Right lobe of liver (tissue), 6 donors: ENCODE results near the gene ZNF791. TPM values are rescaled to one million over a fixed set of nuclear protein-coding genes. Genes with fewer than 3 reads are reported as not detected.
A peak's percentile ranks its signal among the peaks of the same experiment; 100 is the strongest.

Experiments
- ATAC-seq, 4 donors: fragments of 200-7000 bp; cut with Tn5 transposase; one replicate each; pipeline ENCODE4 v1.9.1; 2020; ENCODE audit warnings: mild to moderate bottlenecking in 4 of 4, moderate library complexity in 4 of 4
- DNase-seq, 3 donors: peaks; one replicate each; pipeline ENCODE4 v3.0.0-alpha.2; 2020
- H3K27ac ChIP-seq, 3 donors: fragments of 200-600 bp; one replicate each; pipeline ENCODE4 v1.8.0; 2022
- H3K27me3 ChIP-seq, 2 donors: fragments of 200-600 bp; one replicate each; pipeline ENCODE4 v1.8.0; 2022
- H3K36me3 ChIP-seq, 4 donors: fragments of 200-600 bp; sonication (generic) in 1 of 4; one replicate each; pipeline versions ENCODE4 v1.5.1 to v1.8.0; 2017 to 2022; ENCODE audit warnings: control low read depth in 1 of 4
- H3K4me1 ChIP-seq, 4 donors: fragments of 200-600 bp; sonication (generic) in 1 of 4; one replicate each; pipeline versions ENCODE4 v1.5.1 to v1.8.0; 2017 to 2022; ENCODE audit warnings: control low read depth in 1 of 4
- H3K4me3 ChIP-seq, 3 donors: fragments of 200-600 bp; one replicate each; pipeline ENCODE4 v1.8.0; 2022
- H3K9me3 ChIP-seq, 4 donors: fragments of 200-600 bp; sonication (generic) in 1 of 4; one replicate each; pipeline versions ENCODE4 v1.5.1 to v1.8.0; 2017 to 2022; ENCODE audit warnings: control low read depth in 1 of 4
- CTCF ChIP-seq, 4 donors: fragments of 200-600 bp in 3 of 4; fragments of 450-650 bp in 1 of 4; IDR thresholded peaks; one replicate each; pipeline versions ENCODE4 v1.5.1 to v1.8.0; 2016 to 2022; ENCODE audit warnings: antibody characterized with exemption in 4 of 4, mild to moderate bottlenecking in 2 of 4
- POLR2A ChIP-seq: fragments of 450-650 bp; IDR thresholded peaks from one replicate; pipeline ENCODE4 v1.6.1; 2017; ENCODE audit warnings: antibody characterized with exemption, mild to moderate bottlenecking
- WGBS: methylation state at CpG from one replicate; pipeline ENCODE4 v1.1.6; 2018; ENCODE audit warnings: low coverage, low lambda C conversion rate; ENCODE audit not compliant: insufficient coverage; ENCODE audit errors: missing lambda C conversion rate; 5-methylcytosine and 5-hydroxymethylcytosine counted together
- intact Hi-C, 2 donors: fragments of 100-400 bp; cut with DNase I; formaldehyde crosslinking; loops; one replicate each; pipeline versions ENCODE4 v1.11.2 to v1.14.1; 2022
- total RNA-seq, 6 experiments: library from RNA; depleted of rRNA in 2 of 6; stranded (reverse); fragments of >200 nt in 2 of 6; fragmentation: NEBNext Ultra II Directional in 3 of 6; extraction: Animal tissue kit (Norgen Biotek cat#: 25700) in 3 of 6; gene quantifications; one replicate each; pipeline versions ENCODE4 v1.1.0 to v1.2.4, GENCODE V29; 2016 to 2023
- donor health status: DM: no; HTN: yes; CAD: no.
- donor health status: DM: no; HTN: no; CAD: no.
- donor health status: DM: no; HTN: no; CAD: no.
- donor health status: DM: no; HTN: yes; CAD: no.
- donor health status: DM: no; HTN: yes; CAD: no.

Gene ZNF791
- total RNA-seq, 6 experiments from 2014 or later: 5.5 to 10.7 (median 7.8) TPM

DNA sequence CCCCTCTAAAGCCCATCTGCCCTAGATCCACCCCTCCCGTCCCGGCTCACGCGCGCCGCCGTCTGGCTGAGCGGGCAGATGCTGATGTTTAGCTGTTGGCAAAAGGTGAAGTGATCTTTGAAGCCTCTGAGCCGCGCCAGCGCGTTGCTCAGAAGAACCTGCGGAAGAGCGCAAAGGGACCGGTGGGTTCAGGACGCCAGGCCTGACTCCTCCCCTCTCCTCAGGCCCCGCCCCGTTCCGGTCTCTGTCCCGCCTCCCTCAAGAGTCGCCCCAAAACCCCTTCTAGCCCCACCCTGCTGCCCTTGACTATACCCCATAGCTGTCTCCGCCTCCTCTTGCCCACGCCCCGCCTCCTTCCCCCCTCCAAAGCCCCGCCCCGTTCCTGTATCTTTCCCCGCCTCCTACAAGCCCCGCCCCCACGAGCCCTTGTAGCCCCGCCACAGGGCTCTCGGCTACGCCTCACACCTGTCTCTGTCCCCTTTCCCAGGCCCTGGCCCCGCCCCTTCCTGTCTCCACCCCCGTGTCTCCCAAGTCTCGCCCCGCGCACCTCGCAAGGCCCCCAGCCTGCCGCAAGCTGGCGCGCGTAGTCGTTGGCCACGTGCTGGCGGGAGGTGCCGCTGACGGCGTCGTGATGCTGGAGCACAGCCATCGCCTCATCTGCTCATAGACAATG, 46.3 kb downstream of the ZNF791 start:
- 77% methylated on average over 50 of the region's 50 CpGs for WGBS
- Histone ChIP-seq H3K4me1 (no peaks in the 10 kb centered on the region), H3K36me3 (peaks cover 0 to 35% (median 7%) of the 10 kb centered on the region in 4 donors), H3K27ac (no peak overlapping the region), H3K9me3 (no peaks in the 10 kb centered on the region), H3K4me3 (no peak overlapping the region), H3K27me3 (no peaks in the 10 kb centered on the region)
- DNase-seq: no peak
- no peak for ATAC-seq
- TF ChIP-seq CTCF (IDR thresholded peaks at IDR 0.05) (no peak), POLR2A (no peak)
- intact Hi-C loops: no loop called here

DNA sequence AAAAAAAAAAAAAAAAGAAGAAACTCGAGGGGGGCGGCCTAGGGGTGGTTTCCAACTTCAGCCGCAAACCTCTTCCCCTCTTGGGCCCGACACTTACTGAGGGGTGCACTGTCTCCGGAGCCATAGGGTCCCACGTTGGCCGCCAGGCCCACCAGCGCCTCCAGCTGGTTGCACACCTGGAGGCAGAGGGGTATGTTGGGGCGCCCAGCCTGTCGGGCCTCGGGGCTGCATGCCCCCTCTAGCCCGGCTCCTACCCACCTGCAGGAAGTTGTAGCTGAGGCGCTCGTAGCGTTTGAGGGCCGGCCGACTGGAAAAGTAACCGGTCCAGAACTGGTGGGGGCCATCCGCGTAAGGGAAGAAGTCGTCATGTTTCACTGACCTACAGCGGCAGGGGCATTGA, 47.2 kb downstream of the ZNF791 start:
- intact Hi-C loops: no loop called here
- peaks cover 0 to 44% (median 7%) of the 10 kb centered on the region in 4 donors for H3K36me3 ChIP-seq
- TF ChIP-seq CTCF (IDR thresholded peaks at IDR 0.05): no peak
- no peak for TF ChIP-seq POLR2A
- DNase-seq (no peak), ATAC-seq (peak in 1 of 4 donors; percentile 44)
- H3K27ac ChIP-seq: no peak overlapping the region
- no CpG with 5 or more reads among the region's 22 CpGs for WGBS
- H3K4me3 ChIP-seq: no peak overlapping the region
- H3K4me1 ChIP-seq: no peaks in the 10 kb centered on the region
- H3K27me3 ChIP-seq: no peaks in the 10 kb centered on the region
- no peaks in the 10 kb centered on the region for H3K9me3 ChIP-seq

DNA sequence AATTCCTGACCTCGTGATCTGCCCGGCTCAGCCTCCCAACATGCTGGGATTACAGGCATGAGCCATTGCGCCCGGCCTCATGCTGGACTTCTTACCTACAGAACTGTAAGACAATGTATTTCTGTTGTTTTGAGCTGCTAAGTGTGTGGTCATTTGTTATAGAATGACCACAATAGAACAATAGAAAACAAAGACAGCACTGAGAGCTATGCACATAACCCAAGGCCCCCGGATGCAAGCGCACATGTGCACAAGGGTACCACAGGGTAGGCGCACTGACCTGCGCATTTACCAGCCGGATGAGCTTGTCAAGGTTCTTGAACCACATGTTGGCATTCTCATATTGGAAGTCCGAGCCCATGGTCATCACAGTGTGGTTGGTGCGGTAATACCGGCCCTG, 50.3 kb downstream of the ZNF791 start:
- Histone ChIP-seq H3K27me3 (no peaks in the 10 kb centered on the region), H3K36me3 (peaks cover 0 to 46% (median 5%) of the 10 kb centered on the region in 4 donors), H3K4me1 (no peaks in the 10 kb centered on the region), H3K9me3 (no peaks in the 10 kb centered on the region), H3K27ac (no peak overlapping the region), H3K4me3 (no peak overlapping the region)
- TF ChIP-seq POLR2A: no peak
- no peak for ATAC-seq
- 100% methylated on average over 5 of the region's 12 CpGs for WGBS
- DNase-seq: no peak
- intact Hi-C loops: loop anchor here in 1 of 2 donors (10.0 kb wide), 1 partner anchor 96 kb away; no protein-coding TSS in a partner anchor

- H3K4me1 ChIP-seq: peaks cover 0 to 20% (median 12%) of the 10 kb centered on the region in 4 donors
- H3K36me3 ChIP-seq: peaks cover 0 to 40% (median 5%) of the 10 kb centered on the region in 4 donors
- no peaks in the 10 kb centered on the region for H3K27me3 ChIP-seq
- TF ChIP-seq POLR2A (no peak), CTCF (IDR thresholded peaks at IDR 0.05) (no peak)
- ATAC-seq (no peak), DNase-seq (no peak)
- H3K4me3 ChIP-seq: no peak overlapping the region
- intact Hi-C loops: loop anchor here in 1 of 2 donors (10.0 kb wide), 1 partner anchor 100 kb away; no protein-coding TSS in a partner anchor
- no peak overlapping the region for H3K27ac ChIP-seq
- WGBS: 80% methylated on average over 13 of the region's 29 CpGs
- no peaks in the 10 kb centered on the region for H3K9me3 ChIP-seq
Observed at GRCh38 chr19:12664406-12665280, 53.9 kb downstream of the ZNF791 start.

GRCh38 chr19:12665281-12665573, 54.5 kb downstream of the ZNF791 start:
- 73% methylated on average over 3 of the region's 10 CpGs for WGBS
- peaks cover 0 to 34% (median 4%) of the 10 kb centered on the region in 4 donors for H3K36me3 ChIP-seq
- no peak for TF ChIP-seq CTCF (IDR thresholded peaks at IDR 0.05)
- no peak for TF ChIP-seq POLR2A
- peak in 1 of 3 donors; percentile 79 for DNase-seq
- no peaks in the 10 kb centered on the region for H3K27me3 ChIP-seq
- peak in 1 of 4 donors; percentile 6 for ATAC-seq
- peak overlapping the region in 1 of 3 donors; percentile 83 for H3K4me3 ChIP-seq
- intact Hi-C loops: loop anchor here in 1 of 2 donors (10.0 kb wide), 1 partner anchor 100 kb away; no protein-coding TSS in a partner anchor
- H3K27ac ChIP-seq: no peak overlapping the region
- H3K9me3 ChIP-seq: no peaks in the 10 kb centered on the region
- peaks cover 0 to 21% (median 12%) of the 10 kb centered on the region in 4 donors for H3K4me1 ChIP-seq
